GM12878 (cell line): ENCODE results near the gene PRPSAP1. TPM values are rescaled to one million over a fixed set of nuclear protein-coding genes. Genes with fewer than 3 reads are reported as not detected.

Experiments
- ATAC-seq: fragments of 200-7000 bp; cut with Tn5 transposase; 3 replicates; pipeline ENCODE4 v1.9.1; 2020; ENCODE audit warnings: mild to moderate bottlenecking, moderate library complexity
- BruUV-seq: library from RNA; stranded (reverse); fragments of 400-500 nt; replicated peaks from 2 replicates; lab custom pipeline; 2021; lab: Mats Ljungman, UMichigan
- CTCF ChIA-PET: fragments of 300-600 bp; sonication (Branson Sonifier 250); formaldehyde crosslinking; extraction: SDS; loops from one replicate; lab custom pipeline; 2021; ENCODE audit warnings: inconsistent platforms; lab: Yijun Ruan, JAX
- POLR2A ChIA-PET: fragments of 350-600 bp; formaldehyde crosslinking; extraction: SDS; loops from one replicate; lab custom pipeline; 2021; ENCODE audit warnings: inconsistent platforms; lab: Charles Lee
- RAD21 ChIA-PET: fragments of 300-600 bp; sonication (Branson Sonifier 250); formaldehyde crosslinking; loops from one replicate; lab custom pipeline; 2023; ENCODE audit warnings: antibody characterized with exemption; ENCODE audit not compliant: unreplicated experiment; lab: Charles Lee
- SMC1A ChIA-PET: fragments of 300-600 bp; sonication (Branson Sonifier 250); formaldehyde crosslinking; loops from one replicate; lab custom pipeline; 2023; ENCODE audit not compliant: unreplicated experiment, uncharacterized antibody; lab: Charles Lee
- DNase-seq: peaks from one replicate; pipeline ENCODE4 v3.0.0-alpha.2; 2011; ENCODE audit warnings: low read depth, low spot score
- FAIRE-seq: peaks from 3 replicates; lab custom pipeline; 2011; peaks lifted over from hg19 to GRCh38; lab: Jason Lieb, UNC
- H2AFZ ChIP-seq: 2 replicates; pipeline ENCODE4 v1.6.0; 2011; ENCODE audit warnings: low read depth, low read length, control low read depth; ENCODE audit not compliant: control insufficient read depth
- H3K27ac ChIP-seq: 2 replicates; pipeline ENCODE4 v1.5.1; 2011; ENCODE audit warnings: control low read depth; ENCODE audit not compliant: control insufficient read depth, insufficient read depth
- H3K27me3 ChIP-seq, 2 experiments: replicated peaks in 1 of 2; 2 replicates each; pipeline versions ENCODE4 v1.6.0 to v1.6.1; 2011; ENCODE audit warnings: low read length in 1 of 2; ENCODE audit not compliant: control insufficient read depth in 2 of 2, insufficient read depth in 2 of 2
- H3K36me3 ChIP-seq, 2 experiments: 2 replicates each; pipeline ENCODE4 v1.5.1; 2011; ENCODE audit warnings: low read length in 1 of 2; ENCODE audit not compliant: control insufficient read depth in 2 of 2, insufficient read depth in 2 of 2
- H3K4me1 ChIP-seq: 2 replicates; pipeline ENCODE4 v1.6.1; 2011; ENCODE audit warnings: mild to moderate bottlenecking, low read length, moderate library complexity, mixed read lengths; ENCODE audit not compliant: control insufficient read depth, insufficient read depth
- H3K4me2 ChIP-seq: 2 replicates; pipeline ENCODE4 v1.6.0; 2011; ENCODE audit warnings: control low read depth; ENCODE audit not compliant: control insufficient read depth, insufficient read depth
- H3K4me3 ChIP-seq: fragments of 200-600 bp; sonication (generic); 2 replicates; pipeline ENCODE4 v1.5.1; 2016
- H3K79me2 ChIP-seq: 2 replicates; pipeline ENCODE4 v1.6.0; 2011; ENCODE audit warnings: low read length; ENCODE audit not compliant: control insufficient read depth, insufficient read depth
- H3K9ac ChIP-seq: 2 replicates; pipeline ENCODE4 v1.8.0; 2011; ENCODE audit warnings: low read length, control low read depth, mixed read lengths; ENCODE audit not compliant: control insufficient read depth, insufficient read depth
- H3K9me3 ChIP-seq: replicated peaks from 3 replicates; pipeline ENCODE4 v1.5.1; 2011; ENCODE audit warnings: mild to moderate bottlenecking, low read length; ENCODE audit not compliant: control insufficient read depth, insufficient read depth
- H4K20me1 ChIP-seq: 2 replicates; pipeline ENCODE4 v1.6.0; 2011; ENCODE audit not compliant: control insufficient read depth, insufficient read depth
- BCL11A ChIP-seq: IDR thresholded peaks from 2 replicates; pipeline ENCODE4 v1.6.1; 2011; ENCODE audit warnings: low read depth, low read length
- BRCA1 ChIP-seq: IDR thresholded peaks from 2 replicates; pipeline ENCODE4 v1.6.1; 2011; ENCODE audit warnings: low read depth, low read length, improper control_type of control experiment
- EED ChIP-seq: sonication (generic); IDR thresholded peaks from 2 replicates; pipeline ENCODE4 v1.6.1; 2016; ENCODE audit warnings: antibody characterized with exemption, low read depth
- EZH2 ChIP-seq: IDR thresholded peaks from 2 replicates; pipeline ENCODE4 v1.6.1; 2012; ENCODE audit warnings: low read depth, mild to moderate bottlenecking, control low read depth, inconsistent platforms, low read length, borderline replicate concordance; ENCODE audit not compliant: control insufficient read depth
- HDAC2 ChIP-seq: fragments of 200-600 bp; sonication (generic); IDR thresholded peaks from 2 replicates; pipeline ENCODE4 v1.6.1; 2017
- KLF5 ChIP-seq: fragments of 450-650 bp; IDR thresholded peaks from 2 replicates; pipeline ENCODE4 v1.6.1; 2014; ENCODE audit warnings: mild to moderate bottlenecking; ENCODE audit not compliant: partially characterized antibody
- NFIC ChIP-seq: IDR thresholded peaks from 2 replicates; pipeline ENCODE4 v1.6.1; 2012; ENCODE audit warnings: low read depth, mild to moderate bottlenecking, inconsistent platforms, low read length, moderate library complexity
- PAX8 ChIP-seq: fragments of 450-650 bp; IDR thresholded peaks from 2 replicates; pipeline ENCODE4 v1.6.1; 2017; ENCODE audit warnings: mild to moderate bottlenecking, moderate library complexity
- PML ChIP-seq: IDR thresholded peaks from 2 replicates; pipeline ENCODE4 v1.6.1; 2012; ENCODE audit warnings: low read length, inconsistent platforms
- POLR2A ChIP-seq: IDR thresholded peaks from 2 replicates; pipeline ENCODE4 v1.6.1; 2011; ENCODE audit warnings: low read depth, mild to moderate bottlenecking, low read length
- RELA ChIP-seq: fragments of 450-650 bp; IDR thresholded peaks from 2 replicates; pipeline ENCODE4 v1.8.0; 2014; ENCODE audit warnings: borderline replicate concordance; ENCODE audit not compliant: partially characterized antibody
- SP1 ChIP-seq: IDR thresholded peaks from one replicate; pipeline ENCODE4 v1.6.1; 2011; ENCODE audit warnings: low read depth, low read length
- SRF ChIP-seq, 2 experiments: IDR thresholded peaks; 2 replicates each; pipeline ENCODE4 v1.6.1; 2011; ENCODE audit warnings: low read depth in 2 of 2, low read length in 2 of 2, mild to moderate bottlenecking in 1 of 2, moderate library complexity in 1 of 2
- YY1 ChIP-seq: IDR thresholded peaks from 2 replicates; pipeline ENCODE4 v1.6.1; 2011; ENCODE audit warnings: low read depth, mild to moderate bottlenecking, low read length
- ZZZ3 ChIP-seq: IDR thresholded peaks from 2 replicates; pipeline ENCODE4 v1.6.1; 2011; ENCODE audit warnings: low read depth; ENCODE audit not compliant: control insufficient read depth, insufficient read length
- WGBS: methylation state at CpG from one replicate; pipeline ENCODE4 v1.1.6; 2016; ENCODE audit warnings: low lambda C conversion rate; ENCODE audit not compliant: insufficient replicate concordance, insufficient coverage; ENCODE audit errors: missing lambda C conversion rate; 5-methylcytosine and 5-hydroxymethylcytosine counted together
- in situ Hi-C: fragments of 300-500 bp; cut with MboI; formaldehyde crosslinking; loops from 9 replicates; pipeline ENCODE4 v1.14.3; 2018; ENCODE audit warnings: mixed read lengths
- intact Hi-C: fragments of 100-400 bp; cut with micrococcal nuclease; formaldehyde crosslinking; loops from one replicate; pipeline ENCODE4 v1.14.2; 2022; ENCODE audit not compliant: unreplicated experiment
- polyA plus RNA-seq, 11 experiments: library from polyadenylated mRNA; depleted of rRNA in 4 of 11; unstranded in 6 of 11; stranded (reverse) in 5 of 11; fragments of >200 nt; fragmentation: Nextera tagmentation in 4 of 11; fragmentation: Illumina TruSeq in 1 of 11; extraction: Ambion mirVana in 4 of 11; extraction: Trizol in 1 of 11; gene quantifications; 1 replicate in 1 of 11; 2 replicates in 10 of 11; pipeline versions ENCODE4 v1.2.1 to v1.2.3, GENCODE V29; 2011 to 2016; ENCODE audit warnings: inconsistent platforms in 2 of 11, missing spikeins in 2 of 11, low read depth in 1 of 11
- total RNA-seq, 4 experiments: library from RNA; depleted of rRNA in 3 of 4; stranded (reverse); fragments of >200 nt in 3 of 4; fragmentation: Illumina TruSeq in 1 of 4; extraction: Trizol in 1 of 4; gene quantifications; 2 replicates each; pipeline versions ENCODE4 v1.2.1 to v1.2.3, GENCODE V29; 2013 to 2021

Gene PRPSAP1
- total and polyA plus RNA-seq, 10 of the 15 experiments (the other 5 are each of a cell fraction or from before 2014, with no cell fraction given), result 15.8 to 84.2 (median 44.2) TPM

- TF ChIP-seq RELA (no peak), NFIC (no peak), YY1 (no peak)
Measured at GRCh38 chr17:76394166-76394565, 40.5 kb upstream of the PRPSAP1 start (continued).

DNA sequence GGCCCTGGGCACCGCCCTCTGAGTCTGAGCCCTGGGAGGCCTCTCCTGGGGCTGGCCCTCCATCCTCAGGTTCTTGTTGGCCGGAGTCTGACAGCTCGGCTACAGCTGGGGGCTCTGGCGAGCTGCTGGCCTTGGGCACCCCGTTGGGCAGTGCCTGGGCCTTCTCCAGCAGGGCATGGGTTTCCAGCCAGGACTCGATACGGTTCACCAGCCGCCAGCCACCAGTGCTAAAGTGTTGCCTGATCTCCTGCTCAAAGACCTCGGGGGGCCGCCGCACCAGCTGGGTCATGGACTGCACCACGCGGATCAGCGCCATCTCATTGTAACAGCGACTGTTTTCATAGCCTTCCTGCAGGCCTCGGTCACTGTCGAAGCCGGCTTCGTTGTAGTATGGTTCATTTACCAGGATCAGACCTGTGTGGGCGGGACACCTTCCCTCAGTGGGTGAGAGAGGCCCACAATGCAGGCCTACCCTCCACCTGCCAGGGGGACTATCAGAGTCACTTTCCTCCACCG, 37.5 kb upstream of the PRPSAP1 start:
- H3K4me3 ChIP-seq, result no peak overlapping the region
- in situ Hi-C loops, result no loop called here
- no peak for DNase-seq
- no peaks in the 10 kb centered on the region; the same call in 1 of the 2 replicates for H3K4me1 ChIP-seq
- no peak overlapping the region for H3K27ac ChIP-seq
- no peaks in the 10 kb centered on the region for H3K79me2 ChIP-seq
- peaks cover 16% of the 10 kb centered on the region in 2 experiments for H3K36me3 ChIP-seq
- no peak overlapping the region for H2AFZ ChIP-seq
- no peak for ATAC-seq
- no peak for FAIRE-seq
- H3K9me3 ChIP-seq, result no peaks in the 10 kb centered on the region
- no peaks in the 10 kb centered on the region for H3K27me3 ChIP-seq
- no peak overlapping the region for H3K9ac ChIP-seq
- ChIA-PET POLR2A (interaction anchor here (0.5 kb wide), 1 partner anchor 54 kb away, joined by 3 read pairs; no protein-coding TSS in a partner anchor), CTCF (no interaction called here), SMC1A (no interaction called here), RAD21 (no interaction called here)
- H3K4me2 ChIP-seq, result no peak overlapping the region
- intact Hi-C loops, result no loop called here
- WGBS, result 97% methylated on average over 21 of the region's 21 CpGs
- H4K20me1 ChIP-seq, result no peaks in the 10 kb centered on the region
- TF ChIP-seq POLR2A, result 0 out of 2 replicates have a peak, but pooled peaks have one; percentile 9
- TF ChIP-seq BRCA1, result no peak
- BruUV-seq, result no TSS peak

DNA sequence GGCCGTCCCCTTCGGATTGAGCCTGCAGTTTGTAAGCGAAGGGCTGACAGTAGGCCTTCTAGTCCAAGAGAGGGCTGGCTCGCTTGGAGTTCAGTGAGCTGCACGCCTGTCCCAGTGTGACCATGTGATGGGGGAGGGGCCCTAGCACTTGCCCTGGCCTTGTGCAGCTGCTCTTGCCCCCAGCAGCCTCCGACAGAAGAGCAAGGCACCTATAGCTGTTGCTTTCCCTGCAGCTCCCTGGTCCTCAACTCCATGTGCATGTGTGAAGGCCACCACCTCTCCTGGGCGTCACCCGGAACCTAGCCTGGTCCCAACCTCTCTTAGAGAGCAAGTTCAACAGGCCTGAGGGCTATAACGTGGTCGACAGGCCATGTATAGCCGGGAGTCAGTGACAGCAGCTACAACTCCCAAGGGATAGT, 36.3 kb upstream of the PRPSAP1 start:
- DNase-seq (no peak), FAIRE-seq (no peak), ATAC-seq (no peak)
- intact Hi-C loops, result no loop called here
- H4K20me1 ChIP-seq, result no peaks in the 10 kb centered on the region
- ChIA-PET SMC1A (no interaction called here), RAD21 (interaction anchor here (1.1 kb wide), 1 partner anchor 8 kb away, joined by 4 read pairs; no protein-coding TSS in a partner anchor), CTCF (interaction anchor here (0.6 to 2.4 kb wide), 4 partner anchors 8 to 94 kb away, joined by 3 to 12 read pairs (median 4); no protein-coding TSS in a partner anchor), POLR2A (no interaction called here)
- 88% methylated on average over 11 of the region's 11 CpGs for WGBS
- no peak overlapping the region for H2AFZ ChIP-seq
- H3K79me2 ChIP-seq, result no peaks in the 10 kb centered on the region
- no peak for TF ChIP-seq SP1
- TF ChIP-seq HDAC2, result no peak
- no peak for TF ChIP-seq SRF (IDR thresholded peaks at IDR 0.05; ENCODE audit: low read depth in 2 of 2, low read length in 2 of 2)
- no peak for TF ChIP-seq PAX8
- no peak for TF ChIP-seq BCL11A
- no peak for TF ChIP-seq EED
- TF ChIP-seq PML, result no peak
- TF ChIP-seq EZH2, result no peak
- TF ChIP-seq KLF5, result no peak
- TF ChIP-seq ZZZ3, result no peak
- H3K27ac ChIP-seq, result no peak overlapping the region
- H3K4me3 ChIP-seq, result no peak overlapping the region
- peaks cover 7 to 8% of the 10 kb centered on the region in 2 experiments; a peak in 3 of 4 replicates for H3K36me3 ChIP-seq
- no peak overlapping the region for H3K4me2 ChIP-seq
- BruUV-seq, result no TSS peak
- H3K4me1 ChIP-seq, result peaks cover 9% of the 10 kb centered on the region
- no peak overlapping the region for H3K9ac ChIP-seq
- in situ Hi-C loops, result no loop called here
- H3K27me3 ChIP-seq, result peaks cover under 1 to 4% of the 10 kb centered on the region in 2 experiments; a peak in 1 of 4 replicates
- H3K9me3 ChIP-seq, result no peaks in the 10 kb centered on the region
